Posterior vena cava (tissue), 2 donors: ENCODE data around the gene DDIT4. TPM values are rescaled to one million over a fixed set of nuclear protein-coding genes. Genes with fewer than 3 reads are reported as not detected.
A peak's percentile ranks its signal among the peaks of the same experiment; 100 is the strongest.
"Not testable (repeated sequence)": the region's sequence is repeated elsewhere in the genome, so short reads cannot be mapped to it uniquely, and the experiment has no call there.

Experiments
- DNase-seq: peaks from one replicate; pipeline ENCODE4 v3.0.0-alpha.2; 2020; ENCODE audit warnings: low spot score
- intact Hi-C, 2 donors: fragments of 100-400 bp; cut with DNase I; formaldehyde crosslinking; loops; one replicate each; pipeline versions ENCODE4 v1.14.1 to v1.14.2; 2022 to 2023
- total RNA-seq, 2 donors: library from RNA; stranded (reverse); fragmentation: NEBNext Ultra II Directional; extraction: Animal tissue kit (Norgen Biotek cat#: 25700); gene quantifications; one replicate each; pipeline ENCODE4 v1.2.1, GENCODE V29; 2021
- donor health status: DM: yes; HTN: yes; CAD: no.
- donor health status: DM: yes; HTN: yes; CAD: no.

DDIT4 gene
- total RNA-seq, 2 donors from 2014 or later: 208 to 244 TPM

- intact Hi-C loops: no loop called here
- no peak for DNase-seq
Measured at GRCh38 chr10:72244573-72245038, 29.1 kb upstream of the DDIT4 start.

- DNase-seq: no peak
- intact Hi-C loops: no loop called here
Measured at GRCh38 chr10:72245949-72246525, 27.7 kb upstream of the DDIT4 start.

- intact Hi-C loops: loop anchor here in 1 of 2 donors (2.0 kb wide), 1 partner anchor 24 kb away; the partner anchor contains the start of gene DDIT4
- DNase-seq: peak; percentile 95
Measured at GRCh38 chr10:72248468-72249151, 25.1 kb upstream of the DDIT4 start.

GRCh38 chr10:72249176-72249862 is 24.4 kb upstream of the DDIT4 start:
- not testable (repeated sequence) for DNase-seq
- intact Hi-C loops: loop anchor here in 1 of 2 donors (2.0 kb wide), 1 partner anchor 23 kb away; the partner anchor contains the start of gene DDIT4

GRCh38 chr10:72250666-72251065 is 23.1 kb upstream of the DDIT4 start:
- intact Hi-C loops: no loop called here
- no peak for DNase-seq

GRCh38 chr10:72251635-72252034 is 22.1 kb upstream of the DDIT4 start:
- intact Hi-C loops: no loop called here
- DNase-seq: no peak

- intact Hi-C loops: no loop called here
- no peak for DNase-seq
Measured at GRCh38 chr10:72252972-72253371, 20.8 kb upstream of the DDIT4 start.

- intact Hi-C loops: no loop called here
- no peak for DNase-seq
Measured at GRCh38 chr10:72253578-72253977, 20.1 kb upstream of the DDIT4 start.

- intact Hi-C loops: no loop called here
- DNase-seq: peak; percentile 95
Measured at GRCh38 chr10:72254813-72255568, 18.7 kb upstream of the DDIT4 start.

GRCh38 chr10:72255977-72256729 is 17.6 kb upstream of the DDIT4 start:
- DNase-seq: no peak
- intact Hi-C loops: no loop called here

GRCh38 chr10:72257051-72257892 is 16.5 kb upstream of the DDIT4 start:
- intact Hi-C loops: no loop called here
- no peak for DNase-seq

- no peak for DNase-seq
- intact Hi-C loops: no loop called here
Measured at GRCh38 chr10:72258617-72259016, 15.1 kb upstream of the DDIT4 start.

- intact Hi-C loops: no loop called here
- no peak for DNase-seq
Measured at GRCh38 chr10:72259491-72260238, 14.1 kb upstream of the DDIT4 start.

- peak; percentile 95 for DNase-seq
- intact Hi-C loops: no loop called here
Measured at GRCh38 chr10:72260239-72260975, 13.3 kb upstream of the DDIT4 start.

- no peak for DNase-seq
- intact Hi-C loops: no loop called here
Measured at GRCh38 chr10:72260976-72261783, 12.5 kb upstream of the DDIT4 start.
